ENCODE measurements around the gene BANP. TPM values are rescaled to one million over a fixed set of nuclear protein-coding genes. Genes with fewer than 3 reads are reported as not detected.

The BANP gene
- total and polyA plus RNA-seq, 2 of the 8 experiments (the other 6 are each of a cell fraction or from before 2014, with no cell fraction given), result 25.8 to 39.8 TPM

- peaks cover 0 to 5% (median 0%) of the 10 kb centered on the region in 4 experiments; a peak in 2 of 7 replicates for H3K4me1 ChIP-seq (replicated peaks in 1 of 4; ENCODE audit: control insufficient read depth in 3 of 4, insufficient read depth in 4 of 4, low read length in 3 of 4)
- TF ChIP-seq POU5F1 (IDR thresholded peaks at IDR 0.05; ENCODE audit: low read depth, low read length) (no peak), EP300 (IDR thresholded peaks at IDR 0.05; ENCODE audit: borderline replicate concordance in 1 of 2, low read depth in 2 of 2, low read length in 2 of 2) (no peak), ASH2L (IDR thresholded peaks at IDR 0.05; ENCODE audit: low read length) (no peak), TCF12 (IDR thresholded peaks at IDR 0.05; ENCODE audit: low read depth, low read length) (no peak), PHF8 (conservative IDR thresholded peaks at IDR 0.05; ENCODE audit: low read depth, low read length) (no peak), SIX5 (IDR thresholded peaks at IDR 0.05; ENCODE audit: low read depth, low read length) (no peak), KDM5A (IDR thresholded peaks at IDR 0.05; ENCODE audit: low read length) (no peak)
- no peaks in the 10 kb centered on the region for H3K27me3 ChIP-seq (replicated peaks in 1 of 4; ENCODE audit: control insufficient read depth in 3 of 4, extremely low read depth in 1 of 4, insufficient read depth in 3 of 4, low read length in 3 of 4)
- CTCF ChIA-PET (ENCODE audit: partially characterized antibody), result no interaction called here
- H3K23ac ChIP-seq (ENCODE audit: insufficient read length), result no peak overlapping the region
- no peak overlapping the region for H2BK120ac ChIP-seq (replicated peaks; ENCODE audit: low read depth, low read length)
- H4K91ac ChIP-seq (replicated peaks; ENCODE audit: insufficient read length, low read length), result no peak overlapping the region
- no peak overlapping the region for H2BK20ac ChIP-seq (ENCODE audit: low read length)
- no peak overlapping the region for H3K27ac ChIP-seq (ENCODE audit: low read depth, low read length)
- no peaks in the 10 kb centered on the region for H4K20me1 ChIP-seq (replicated peaks in 1 of 2; ENCODE audit: control insufficient read depth in 1 of 2, insufficient read depth in 2 of 2, low read length in 2 of 2)
- no peak overlapping the region for H4K5ac ChIP-seq (ENCODE audit: insufficient read length, low read depth, low read length)
- H3K9ac ChIP-seq (replicated peaks in 1 of 4; ENCODE audit: extremely low read depth in 1 of 4, low read depth in 3 of 4, low read length in 3 of 4), result no peak overlapping the region
- H2BK15ac ChIP-seq (ENCODE audit: low read length), result no peak overlapping the region
- H3K56ac ChIP-seq (replicated peaks; ENCODE audit: insufficient read length, low read depth, low read length), result no peak overlapping the region
- 88% methylated on average over 23 of the region's 23 CpGs; no CpG with 5 or more reads in 1 of the 2 experiments for WGBS, 2 experiments (ENCODE audit: extremely low coverage in 1 of 2, insufficient coverage in 1 of 2, insufficient read length in 1 of 2, insufficient replicate concordance in 2 of 2, low coverage in 1 of 2, low lambda C conversion rate in 2 of 2, missing lambda C conversion rate in 1 of 2)
- FAIRE-seq, result no peak
- H3K79me2 ChIP-seq (ENCODE audit: control insufficient read depth in 1 of 2, insufficient read depth in 2 of 2, low read length in 2 of 2), result no peaks in the 10 kb centered on the region
- no peaks in the 10 kb centered on the region for H3K9me3 ChIP-seq (ENCODE audit: insufficient read depth in 2 of 2, low read depth in 1 of 2, low read length in 1 of 2)
- H3K18ac ChIP-seq (ENCODE audit: extremely low read depth, low read length), result no peak overlapping the region
- H3K4ac ChIP-seq (replicated peaks; ENCODE audit: insufficient read length, low read depth, low read length), result no peak overlapping the region
- no peak overlapping the region for H4K8ac ChIP-seq (ENCODE audit: extremely low read depth, insufficient read depth, low read length)
- POLR2A ChIA-PET (ENCODE audit: partially characterized antibody), result interaction anchor here (0.6 kb wide), 1 partner anchor 40 kb away, joined by 3 read pairs; no protein-coding TSS in a partner anchor
- no peak for DNase-seq (ENCODE audit: low read depth in 1 of 2, low spot score in 2 of 2)
- no peaks in the 10 kb centered on the region for H3K79me1 ChIP-seq (ENCODE audit: low read depth, low read length)
- H3K4me3 ChIP-seq (ENCODE audit: extremely low read depth in 1 of 4, insufficient read depth in 2 of 4, low read depth in 3 of 4, low read length in 4 of 4), result no peak overlapping the region
- peaks cover 0 to 8% (median 4%) of the 10 kb centered on the region in 4 experiments; a peak in 2 of 8 replicates for H3K36me3 ChIP-seq (ENCODE audit: control insufficient read depth in 2 of 4, insufficient read depth in 4 of 4, low read length in 3 of 4)
- H3K23me2 ChIP-seq (ENCODE audit: low read depth, low read length), result no peaks in the 10 kb centered on the region
- H2AK5ac ChIP-seq (ENCODE audit: low read depth, low read length), result no peak overlapping the region
- no peak overlapping the region for H2BK12ac ChIP-seq (ENCODE audit: low read depth, low read length)
- no peak overlapping the region for H3K4me2 ChIP-seq (ENCODE audit: insufficient read depth in 1 of 2, low read depth in 2 of 2, low read length in 2 of 2)
- no peak overlapping the region for H2AFZ ChIP-seq (ENCODE audit: low read length)
- no peak overlapping the region for H3K14ac ChIP-seq (ENCODE audit: insufficient read length)
- H2BK5ac ChIP-seq (ENCODE audit: low read depth, low read length), result no peak overlapping the region; the same call in 1 of the 2 replicates
Measured at GRCh38 chr16:88070989-88071625, 119.9 kb downstream of the BANP start.
